Suppressor macrophage treated with lipopolysaccharide for 4 hours (primary cell): ENCODE results near the gene DUSP16.
"Not testable (repeated sequence)": the region's sequence is repeated elsewhere in the genome, so short reads cannot be mapped to it uniquely, and the experiment has no call there.

Experiments used
- DNase-seq: peaks from one replicate; pipeline ENCODE4 v3.0.0-alpha.2; 2020

Gene DUSP16

GRCh38 chr12:12491606-12492005, 71.1 kb downstream of the DUSP16 start:
- DNase-seq = no peak

- DNase-seq = no peak
Measured at GRCh38 chr12:12488823-12489550, 73.7 kb downstream of the DUSP16 start.

DNA sequence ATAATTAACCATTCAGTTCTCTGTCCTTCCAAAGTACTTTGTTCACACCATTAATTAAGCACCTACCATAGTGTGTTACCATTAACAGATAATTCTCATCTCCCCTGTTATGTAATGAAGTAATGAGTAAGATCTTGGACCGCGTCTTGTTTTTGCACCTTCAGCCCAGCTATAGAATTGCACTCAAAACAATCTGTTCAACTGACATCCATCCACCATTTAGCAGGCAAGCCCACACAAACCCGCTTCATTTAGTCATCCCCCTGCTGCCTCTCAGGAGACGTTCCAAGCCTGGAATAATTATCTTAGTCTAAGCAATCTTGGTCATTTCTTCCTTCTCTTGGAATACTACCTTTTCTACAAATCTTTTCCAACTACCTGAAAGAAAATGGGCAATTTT, 74.4 kb downstream of the DUSP16 start:
- no peak for DNase-seq

DNA sequence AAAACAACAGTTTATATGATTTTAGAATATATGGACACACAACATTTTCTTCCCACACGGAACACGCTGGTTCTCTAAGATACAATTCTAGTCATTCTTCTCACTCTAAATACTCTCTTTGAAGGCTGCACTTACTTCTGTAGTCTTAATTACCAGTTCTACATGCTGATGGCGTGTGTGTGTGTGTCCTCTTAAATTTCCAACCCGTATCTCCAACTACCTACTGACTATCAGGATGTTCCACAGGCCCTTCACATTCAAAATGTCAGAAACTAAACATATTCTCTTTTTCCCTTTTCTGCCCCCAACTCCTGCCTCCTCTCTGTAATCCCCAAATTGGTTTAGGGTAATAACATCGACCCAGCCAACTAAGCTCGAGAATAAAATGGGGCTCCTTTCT, 75.2 kb downstream of the DUSP16 start:
- DNase-seq = no peak

GRCh38 chr12:12486661-12487240, 75.9 kb downstream of the DUSP16 start:
- DNase-seq = no peak

DNA sequence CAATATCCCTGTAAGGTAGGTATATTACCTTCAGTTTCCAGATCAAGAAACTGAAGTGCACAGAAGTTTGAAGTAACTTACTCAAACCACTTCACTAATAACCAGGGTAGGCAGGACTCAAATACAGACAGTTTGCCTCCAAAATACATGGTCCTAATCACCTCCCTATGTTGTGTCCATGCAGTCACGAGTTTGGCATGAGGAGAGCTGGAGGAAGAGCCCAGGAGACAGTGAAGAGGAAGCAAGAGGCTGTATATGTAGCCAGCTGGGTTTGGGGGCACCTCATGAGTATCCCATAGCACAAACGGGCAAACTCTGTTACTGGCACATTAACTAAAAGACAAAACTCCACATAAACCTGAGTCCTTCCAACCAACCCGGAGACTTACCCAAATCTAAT, 79.2 kb downstream of the DUSP16 start:
- DNase-seq = no peak

GRCh38 chr12:12482959-12483358, 79.7 kb downstream of the DUSP16 start:
- no peak for DNase-seq

GRCh38 chr12:12482150-12482761, 80.4 kb downstream of the DUSP16 start:
- no peak for DNase-seq

DNA sequence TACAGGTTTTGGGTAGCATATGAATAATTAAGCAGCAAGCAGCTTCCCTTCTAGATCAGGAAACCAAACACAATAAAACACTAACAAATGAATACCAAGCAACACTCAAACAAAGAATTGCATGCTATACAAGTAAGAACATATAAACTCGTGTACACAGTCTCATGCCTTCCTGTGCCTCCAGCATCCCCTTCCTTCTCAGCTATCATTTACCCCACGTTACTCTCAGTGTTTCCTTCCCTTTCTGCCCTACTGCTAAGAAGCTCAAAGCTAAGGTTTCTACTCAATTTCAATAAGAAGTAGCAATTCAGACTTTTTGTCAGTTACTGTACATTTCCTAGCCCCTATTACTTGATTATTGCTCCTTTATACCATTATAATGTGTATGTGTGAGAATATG, 81.0 kb downstream of the DUSP16 start:
- no peak for DNase-seq

GRCh38 chr12:12480074-12480473, 82.6 kb downstream of the DUSP16 start:
- no peak for DNase-seq

GRCh38 chr12:12477532-12477890, 85.2 kb downstream of the DUSP16 start:
- no peak for DNase-seq

- DNase-seq = no peak
Measured at GRCh38 chr12:12476857-12477531, 85.7 kb downstream of the DUSP16 start.

GRCh38 chr12:12474931-12475795, 87.5 kb downstream of the DUSP16 start:
- peak; percentile 13 for DNase-seq

GRCh38 chr12:12474471-12474928, 88.2 kb downstream of the DUSP16 start:
- no peak for DNase-seq

DNA sequence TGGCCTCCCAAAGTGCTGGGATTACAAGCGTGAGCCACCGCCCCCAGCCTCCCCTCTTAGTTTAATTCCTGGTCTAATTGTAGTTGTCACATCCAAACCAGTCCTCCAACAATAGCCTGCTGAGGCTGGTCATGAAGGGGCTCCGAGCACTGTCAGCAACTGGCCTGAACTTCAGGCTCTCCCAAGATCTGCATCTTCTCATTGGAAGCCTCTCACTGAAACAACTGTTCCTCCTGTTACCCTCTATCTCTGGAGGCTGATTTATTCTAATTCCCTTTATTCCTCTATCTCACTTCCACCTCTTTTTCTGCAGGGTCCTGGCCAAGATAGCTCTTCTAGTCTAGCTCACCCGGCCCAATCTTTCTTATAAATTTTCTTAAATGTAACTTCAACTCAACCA, 89.4 kb downstream of the DUSP16 start:
- no peak for DNase-seq

DNA sequence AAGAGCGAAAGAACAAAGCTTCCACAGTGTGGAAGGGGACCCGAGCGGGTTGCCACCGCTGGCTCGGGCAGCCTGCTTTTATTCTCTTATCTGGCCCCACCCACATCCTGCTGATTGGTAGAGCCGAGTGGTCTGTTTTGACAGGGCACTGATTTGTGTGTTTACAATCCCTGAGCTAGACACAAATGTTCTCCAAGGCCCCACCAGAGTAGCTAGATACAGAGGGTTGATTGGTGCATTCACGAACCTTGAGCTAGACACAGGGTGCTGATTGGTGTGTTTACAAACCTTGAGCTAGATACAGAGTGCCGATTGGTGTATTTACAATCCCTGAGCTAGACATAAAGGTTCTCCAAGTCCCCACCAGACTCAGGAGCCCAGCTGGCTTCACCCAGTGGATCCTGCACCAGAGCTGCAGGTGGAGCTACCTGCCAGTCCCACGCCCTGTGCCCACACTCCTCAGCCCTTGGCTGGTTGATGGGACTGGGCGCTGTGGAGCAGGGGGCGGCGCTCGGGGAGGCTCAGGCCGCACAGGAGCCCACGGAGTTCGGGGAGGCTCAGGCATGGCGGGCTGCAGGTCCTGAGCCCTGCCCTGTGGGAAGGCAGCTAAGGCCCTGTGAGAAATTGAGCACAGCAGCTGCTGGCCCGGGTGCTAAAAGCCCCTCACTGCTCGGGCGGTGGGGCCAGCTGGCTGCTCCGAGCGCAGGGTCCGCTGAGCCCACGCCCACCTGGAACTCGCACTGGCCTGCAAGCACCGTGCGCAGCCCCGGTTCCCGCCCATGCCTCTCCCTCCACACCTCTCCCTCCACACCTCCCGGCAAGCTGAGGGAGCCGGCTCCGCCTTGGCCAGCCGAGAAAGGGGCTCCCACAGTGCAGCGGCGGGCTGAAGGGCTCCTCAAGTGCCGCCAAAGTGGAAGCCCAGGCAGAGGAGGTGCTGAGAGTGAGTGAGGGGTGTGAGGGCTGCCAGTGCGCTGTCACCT, 90.4 kb downstream of the DUSP16 start:
- DNase-seq = not testable (repeated sequence)

DNA sequence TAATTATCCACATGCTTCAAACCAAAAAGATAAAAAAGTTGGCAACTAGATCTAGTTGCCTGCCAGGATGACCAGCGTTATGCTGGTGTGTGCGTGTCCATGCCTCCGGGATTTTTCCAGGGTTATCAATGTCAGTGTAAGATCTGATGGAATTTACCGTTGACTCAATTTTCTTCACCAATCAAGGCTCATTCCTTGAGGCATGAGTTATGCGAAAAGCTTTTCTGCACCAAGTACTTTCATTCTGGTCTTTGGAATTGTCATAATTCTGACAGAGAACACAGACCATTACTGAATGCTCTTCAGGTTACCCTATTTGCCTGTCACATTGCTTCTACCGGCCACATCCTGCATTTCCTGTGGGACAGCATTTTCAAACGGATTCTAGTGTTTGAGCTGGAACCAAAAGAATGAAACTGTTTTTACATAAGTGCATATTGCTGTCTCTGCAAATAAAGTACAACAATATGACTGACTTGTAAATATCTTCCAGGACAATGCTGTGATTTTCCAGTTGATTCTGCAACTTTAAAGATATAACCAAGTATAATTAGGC, 91.8 kb downstream of the DUSP16 start:
- no peak for DNase-seq

- DNase-seq = no peak
Measured at GRCh38 chr12:12469386-12469785, 93.3 kb downstream of the DUSP16 start.

GRCh38 chr12:12468575-12468974, 94.1 kb downstream of the DUSP16 start:
- no peak for DNase-seq

GRCh38 chr12:12467688-12468261, 94.9 kb downstream of the DUSP16 start:
- peak; percentile 40 for DNase-seq

- no peak for DNase-seq
Measured at GRCh38 chr12:12467264-12467663, 95.4 kb downstream of the DUSP16 start.
